GM21825 (cell line): Measurements from ENCODE around the gene MZT2A.
A peak's percentile ranks its signal among the peaks of the same experiment; 100 is the strongest.
"Not testable (repeated sequence)": the region's sequence is repeated elsewhere in the genome, so short reads cannot be mapped to it uniquely, and the experiment has no call there.

Experiments used
- ATAC-seq: cut with Tn5 transposase; IDR thresholded peaks from one replicate; pipeline ENCODE4 v1.9.1; 2021; ENCODE audit warnings: mild to moderate bottlenecking, moderate library complexity; ENCODE audit not compliant: unreplicated experiment

MZT2A gene

GRCh38 chr2:131467722-131468121, 24.5 kb downstream of the MZT2A start:
- ATAC-seq = not testable (repeated sequence)

DNA sequence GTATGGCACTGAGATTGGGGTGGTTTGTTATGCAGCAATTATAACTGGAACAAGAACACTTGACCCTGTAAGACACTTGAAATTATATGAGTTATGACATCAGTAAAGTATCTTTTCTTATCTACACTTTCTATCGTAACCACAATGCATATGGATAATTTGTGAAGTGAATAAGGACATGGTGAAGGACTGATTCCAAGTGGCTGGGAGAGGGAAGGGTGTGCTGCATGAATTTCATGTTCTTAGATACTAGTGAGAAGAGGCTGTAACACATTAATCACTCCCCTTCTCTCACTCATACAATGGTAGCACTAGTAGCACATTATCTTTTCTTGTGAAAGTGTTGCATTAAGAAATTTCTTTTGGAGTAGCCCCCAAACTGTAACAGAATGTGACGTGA, 37.3 kb downstream of the MZT2A start:
- ATAC-seq = not testable (repeated sequence)

GRCh38 chr2:131451265-131451949, 40.8 kb downstream of the MZT2A start:
- ATAC-seq = peak; percentile 90

DNA sequence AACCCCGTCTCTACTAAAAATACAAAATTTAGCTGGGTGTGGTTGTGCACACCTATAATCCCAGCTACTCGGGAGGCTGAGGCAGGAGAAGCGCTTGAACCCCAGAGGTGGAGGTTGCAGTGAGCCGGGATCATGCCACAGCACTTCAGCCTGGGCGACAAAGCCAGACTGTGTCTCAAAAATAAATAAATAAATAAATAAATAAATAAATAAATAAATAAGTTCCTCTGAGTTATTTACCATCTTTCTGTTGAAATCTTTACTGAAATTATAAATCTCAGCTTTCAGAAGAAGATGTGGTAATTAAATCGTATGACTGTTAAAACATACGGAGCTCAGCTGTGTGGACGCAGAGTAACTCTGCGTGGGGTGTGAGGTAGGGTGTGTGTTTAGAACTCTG, 44.2 kb downstream of the MZT2A start:
- ATAC-seq = not testable (repeated sequence)

GRCh38 chr2:131445896-131446295, 46.3 kb downstream of the MZT2A start:
- no peak for ATAC-seq

- ATAC-seq = not testable (repeated sequence)
Observed at GRCh38 chr2:131445515-131445797, 46.7 kb downstream of the MZT2A start.

DNA sequence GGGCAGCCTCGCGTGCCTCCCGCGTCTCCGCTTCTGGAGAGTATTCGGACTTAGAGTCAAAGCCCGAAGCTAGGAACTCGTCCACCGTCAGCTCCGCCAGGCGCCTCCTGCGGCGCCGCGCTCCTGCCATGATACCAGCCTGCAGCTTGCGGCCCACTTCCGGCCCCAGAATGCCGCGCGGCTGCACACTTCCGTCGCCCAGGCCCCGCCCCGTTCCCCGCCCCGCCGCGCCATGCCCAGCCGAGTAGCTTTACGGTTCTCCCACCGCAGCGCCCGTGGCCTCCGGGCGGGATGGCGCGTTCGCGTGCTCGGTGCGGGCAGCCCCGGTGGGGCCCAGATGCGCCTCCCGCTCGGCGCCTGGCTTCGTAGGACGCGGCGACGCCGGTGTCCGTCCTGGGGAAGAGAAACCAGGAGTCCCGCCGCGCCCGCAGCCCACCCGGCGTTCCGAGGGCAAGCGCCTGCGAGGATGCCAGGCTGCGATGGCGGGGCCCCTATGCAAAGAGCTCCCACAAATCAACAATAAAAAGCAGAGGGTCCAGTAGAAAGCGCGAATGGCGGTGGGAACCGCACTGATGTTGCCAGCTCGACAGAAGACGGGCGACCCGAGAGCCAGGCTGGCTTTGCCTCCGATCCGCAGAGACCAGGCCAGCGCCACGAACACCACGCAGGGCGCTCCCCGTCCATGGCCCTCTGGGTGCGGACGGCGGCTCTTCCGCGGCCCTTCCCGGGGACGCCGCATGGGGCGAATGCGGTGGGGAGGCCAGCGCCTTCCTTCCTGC, 47.3 kb downstream of the MZT2A start:
- ATAC-seq = not testable (repeated sequence)

- ATAC-seq = not testable (repeated sequence)
Observed at GRCh38 chr2:131440742-131441468, 51.3 kb downstream of the MZT2A start.
